Thyroid gland (tissue), 4 donors: ENCODE measurements around the gene MYOF.

ENCODE experiments used
- POLR2A ChIP-seq, 2 donors: fragments of 450-650 bp; IDR thresholded peaks; one replicate each; pipeline ENCODE4 v1.6.1; 2017; ENCODE audit warnings: antibody characterized with exemption in 2 of 2, mild to moderate bottlenecking in 2 of 2, moderate library complexity in 1 of 2
- TF ChIP-seq, protein P1 (sequence below), 6 experiments: fragments of 200-600 bp in 3 of 6; fragments of 450-650 bp in 3 of 6; sonication (generic) in 3 of 6; IDR thresholded peaks; one replicate each; pipeline ENCODE4 v1.5.1; 2016 to 2019; ENCODE audit warnings: antibody characterized with exemption in 6 of 6, mild to moderate bottlenecking in 2 of 6, inconsistent platforms in 1 of 6, moderate library complexity in 1 of 6

DNA sequence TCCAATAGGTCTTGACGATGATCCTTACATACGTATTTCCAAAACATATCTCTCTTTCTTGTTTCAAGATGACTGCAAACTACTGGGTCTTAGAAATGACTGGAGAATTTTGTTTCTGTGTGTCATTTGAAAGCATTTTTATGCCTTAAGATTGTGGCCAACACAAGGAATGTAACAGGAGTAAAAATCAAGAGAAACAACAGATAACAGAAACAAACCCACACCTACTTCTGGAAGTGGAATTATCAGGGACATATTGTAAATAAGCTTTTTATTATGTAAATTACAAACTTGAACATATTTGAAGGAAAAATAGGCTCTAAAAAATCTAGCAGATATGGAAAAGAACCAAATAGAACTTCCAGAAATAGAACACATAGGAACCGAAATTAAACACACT is 212.9 kb downstream of the MYOF start:
- TF ChIP-seq, protein P1, sequence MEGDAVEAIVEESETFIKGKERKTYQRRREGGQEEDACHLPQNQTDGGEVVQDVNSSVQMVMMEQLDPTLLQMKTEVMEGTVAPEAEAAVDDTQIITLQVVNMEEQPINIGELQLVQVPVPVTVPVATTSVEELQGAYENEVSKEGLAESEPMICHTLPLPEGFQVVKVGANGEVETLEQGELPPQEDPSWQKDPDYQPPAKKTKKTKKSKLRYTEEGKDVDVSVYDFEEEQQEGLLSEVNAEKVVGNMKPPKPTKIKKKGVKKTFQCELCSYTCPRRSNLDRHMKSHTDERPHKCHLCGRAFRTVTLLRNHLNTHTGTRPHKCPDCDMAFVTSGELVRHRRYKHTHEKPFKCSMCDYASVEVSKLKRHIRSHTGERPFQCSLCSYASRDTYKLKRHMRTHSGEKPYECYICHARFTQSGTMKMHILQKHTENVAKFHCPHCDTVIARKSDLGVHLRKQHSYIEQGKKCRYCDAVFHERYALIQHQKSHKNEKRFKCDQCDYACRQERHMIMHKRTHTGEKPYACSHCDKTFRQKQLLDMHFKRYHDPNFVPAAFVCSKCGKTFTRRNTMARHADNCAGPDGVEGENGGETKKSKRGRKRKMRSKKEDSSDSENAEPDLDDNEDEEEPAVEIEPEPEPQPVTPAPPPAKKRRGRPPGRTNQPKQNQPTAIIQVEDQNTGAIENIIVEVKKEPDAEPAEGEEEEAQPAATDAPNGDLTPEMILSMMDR (IDR thresholded peaks at IDR 0.05), result no peak
- no peak for TF ChIP-seq POLR2A (IDR thresholded peaks at IDR 0.05)
